Fibroblast of lung (primary cell): Measurements from ENCODE around the gene BAIAP2. TPM values are rescaled to one million over a fixed set of nuclear protein-coding genes. Genes with fewer than 3 reads are reported as not detected.

Source experiments
- DNase-seq, 2 donors: peaks; one replicate each; pipeline versions ENCODE4 v3.0.0 to v3.0.0-alpha.2; 2010; ENCODE audit warnings: low read depth in 2 of 2
- H2AFZ ChIP-seq: 2 replicates; pipeline ENCODE4 v1.5.1; 2012; ENCODE audit warnings: low read length, control low read depth, inconsistent platforms
- H3K27ac ChIP-seq: 2 replicates; pipeline ENCODE4 v1.5.1; 2011; ENCODE audit warnings: low read length, control low read depth; ENCODE audit not compliant: insufficient read depth
- H3K27me3 ChIP-seq: 2 replicates; pipeline ENCODE4 v1.5.1; 2011; ENCODE audit warnings: mild to moderate bottlenecking, low read length; ENCODE audit not compliant: control insufficient read depth, insufficient read depth
- H3K36me3 ChIP-seq: 2 replicates; pipeline ENCODE4 v1.5.1; 2011; ENCODE audit warnings: low read length; ENCODE audit not compliant: control insufficient read depth, insufficient read depth
- H3K4me1 ChIP-seq: 2 replicates; pipeline ENCODE4 v1.5.1; 2011; ENCODE audit warnings: low read length; ENCODE audit not compliant: control insufficient read depth, insufficient read depth; ENCODE audit errors: extremely low read depth
- H3K4me2 ChIP-seq: 2 replicates; pipeline ENCODE4 v1.5.1; 2011; ENCODE audit warnings: low read length, control low read depth; ENCODE audit not compliant: insufficient read depth; ENCODE audit errors: extremely low read depth
- H3K4me3 ChIP-seq, 4 experiments: fragments of 200-600 bp in 1 of 4; sonication (generic) in 1 of 4; replicated peaks in 1 of 4; 2 replicates each; pipeline ENCODE4 v1.5.1; 2011 to 2016; ENCODE audit warnings: low read length in 4 of 4, low read depth in 3 of 4, mild to moderate bottlenecking in 3 of 4, control low read depth in 2 of 4, inconsistent platforms in 1 of 4, mixed read lengths in 1 of 4; ENCODE audit not compliant: insufficient read depth in 1 of 4; ENCODE audit errors: control extremely low read depth in 1 of 4
- H3K79me2 ChIP-seq: 2 replicates; pipeline ENCODE4 v1.5.1; 2012; ENCODE audit warnings: mild to moderate bottlenecking, low read length, inconsistent platforms; ENCODE audit not compliant: control insufficient read depth, insufficient read depth
- H3K9ac ChIP-seq: 2 replicates; pipeline ENCODE4 v1.5.1; 2011; ENCODE audit warnings: mild to moderate bottlenecking, low read length, control low read depth; ENCODE audit not compliant: insufficient read depth
- H3K9me3 ChIP-seq: 2 replicates; pipeline ENCODE4 v1.5.1; 2012; ENCODE audit warnings: low read depth, low read length; ENCODE audit not compliant: control insufficient read depth, insufficient read depth
- H4K20me1 ChIP-seq: 2 replicates; pipeline ENCODE4 v1.5.1; 2011; ENCODE audit warnings: low read length; ENCODE audit not compliant: control insufficient read depth, insufficient read depth; ENCODE audit errors: extremely low read depth
- CTCF ChIP-seq, 2 donors: IDR thresholded peaks in 1 of 2; conservative IDR thresholded peaks in 1 of 2; 1 replicate in 1 of 2; 2 replicates in 1 of 2; pipeline ENCODE4 v1.5.1; 2011 to 2012; ENCODE audit warnings: low read length in 2 of 2, control low read depth in 1 of 2, inconsistent platforms in 1 of 2, low read depth in 1 of 2, mild to moderate bottlenecking in 1 of 2
- EZH2 ChIP-seq: IDR thresholded peaks from 2 replicates; pipeline ENCODE4 v1.5.1; 2012; ENCODE audit warnings: low read length, control low read depth, mild to moderate bottlenecking; ENCODE audit errors: missing control alignments
- polyA plus RNA-seq, 2 donors: library from polyadenylated mRNA; depleted of rRNA in 1 of 2; stranded (reverse) in 1 of 2; unstranded in 1 of 2; fragments of >200 nt; gene quantifications; 2 replicates each; pipeline ENCODE4 v1.2.1, GENCODE V29; 2011 to 2012; ENCODE audit warnings: missing spikeins in 1 of 2
- total RNA-seq: library from RNA; depleted of rRNA; stranded (reverse); fragments of >200 nt; gene quantifications from 2 replicates; pipeline ENCODE4 v1.2.1, GENCODE V29; 2014

BAIAP2 gene
- total and polyA plus RNA-seq, 2 donors (not counting 1 experiment from before 2014, with no cell fraction given): 6.0 to 13.4 TPM

- Histone ChIP-seq H3K27me3 (no peaks in the 10 kb centered on the region), H2AFZ (no peak overlapping the region), H3K79me2 (no peaks in the 10 kb centered on the region), H3K36me3 (peaks cover 6% of the 10 kb centered on the region), H4K20me1 (no peaks in the 10 kb centered on the region), H3K4me3 (no peak overlapping the region), H3K4me2 (no peak overlapping the region), H3K9me3 (no peaks in the 10 kb centered on the region), H3K4me1 (peaks cover 2% of the 10 kb centered on the region), H3K27ac (no peak overlapping the region), H3K9ac (no peak overlapping the region)
- no peak for TF ChIP-seq EZH2
- no peak for TF ChIP-seq CTCF (conservative IDR thresholded peaks at IDR 0.05 in 1 of 2, IDR thresholded peaks at IDR 0.05 in 1 of 2; ENCODE audit: low read depth in 1 of 2, low read length in 2 of 2)
- no peak for DNase-seq
These were observed 67.9 kb downstream of the BAIAP2 start for GRCh38 chr17:81102869-81103268.

- Histone ChIP-seq H3K4me3 (no peak overlapping the region), H3K36me3 (peaks cover 6% of the 10 kb centered on the region), H3K4me1 (no peaks in the 10 kb centered on the region), H3K27me3 (no peaks in the 10 kb centered on the region), H3K9ac (no peak overlapping the region), H3K4me2 (no peak overlapping the region), H4K20me1 (no peaks in the 10 kb centered on the region), H3K27ac (no peak overlapping the region), H3K79me2 (no peaks in the 10 kb centered on the region), H3K9me3 (no peaks in the 10 kb centered on the region), H2AFZ (no peak overlapping the region)
- DNase-seq: no peak
- TF ChIP-seq EZH2 (no peak), CTCF (conservative IDR thresholded peaks at IDR 0.05 in 1 of 2, IDR thresholded peaks at IDR 0.05 in 1 of 2; ENCODE audit: low read depth in 1 of 2, low read length in 2 of 2) (no peak)
These were observed 68.4 kb downstream of the BAIAP2 start for GRCh38 chr17:81103379-81103778.

- no peak overlapping the region for H3K4me3 ChIP-seq
- no peaks in the 10 kb centered on the region for H3K79me2 ChIP-seq
- no peaks in the 10 kb centered on the region for H3K4me1 ChIP-seq
These were observed 71.8 kb downstream of the BAIAP2 start for GRCh38 chr17:81106716-81107115.

More at GRCh38 chr17:81106716-81107115, 71.8 kb downstream of the BAIAP2 start:
- H2AFZ ChIP-seq: no peak overlapping the region
- DNase-seq: no peak
- TF ChIP-seq CTCF (conservative IDR thresholded peaks at IDR 0.05 in 1 of 2, IDR thresholded peaks at IDR 0.05 in 1 of 2; ENCODE audit: low read depth in 1 of 2, low read length in 2 of 2) (no peak), EZH2 (no peak)
- H3K9me3 ChIP-seq: no peaks in the 10 kb centered on the region
- H4K20me1 ChIP-seq: no peaks in the 10 kb centered on the region
- H3K27ac ChIP-seq: no peak overlapping the region
- no peak overlapping the region for H3K9ac ChIP-seq
- H3K36me3 ChIP-seq: no peaks in the 10 kb centered on the region
- H3K4me2 ChIP-seq: no peak overlapping the region
- no peaks in the 10 kb centered on the region for H3K27me3 ChIP-seq
